Lower lobe of right lung (tissue), 2 donors: ENCODE results near the gene MN1. TPM values are rescaled to one million over a fixed set of nuclear protein-coding genes. Genes with fewer than 3 reads are reported as not detected.
A peak's percentile ranks its signal among the peaks of the same experiment; 100 is the strongest.

Experiments used
- ATAC-seq, 2 donors: fragments of 200-7000 bp; cut with Tn5 transposase; one replicate each; pipeline ENCODE4 v1.9.1; 2020 to 2022; ENCODE audit warnings: mild to moderate bottlenecking in 2 of 2, moderate library complexity in 2 of 2
- DNase-seq: peaks from one replicate; pipeline ENCODE4 v3.0.0-alpha.2; 2020
- H3K27ac ChIP-seq: fragments of 200-600 bp; one replicate; pipeline ENCODE4 v1.8.0; 2022
- H3K27me3 ChIP-seq: fragments of 200-600 bp; one replicate; pipeline ENCODE4 v1.8.0; 2022; ENCODE audit warnings: low read depth
- H3K36me3 ChIP-seq: fragments of 200-600 bp; one replicate; pipeline ENCODE4 v1.8.0; 2022; ENCODE audit warnings: mild to moderate bottlenecking
- H3K4me1 ChIP-seq: fragments of 200-600 bp; one replicate; pipeline ENCODE4 v1.8.0; 2022
- H3K4me3 ChIP-seq: fragments of 200-600 bp; one replicate; pipeline ENCODE4 v1.8.0; 2022; ENCODE audit warnings: mild to moderate bottlenecking
- H3K9me3 ChIP-seq: fragments of 200-600 bp; one replicate; pipeline ENCODE4 v1.8.0; 2022
- CTCF ChIP-seq: fragments of 200-600 bp; IDR thresholded peaks from one replicate; pipeline ENCODE4 v1.8.0; 2022; ENCODE audit warnings: antibody characterized with exemption, mild to moderate bottlenecking
- intact Hi-C: fragments of 100-400 bp; cut with DNase I; formaldehyde crosslinking; loops from one replicate; pipeline ENCODE4 v1.11.0; 2022
- total RNA-seq: library from RNA; stranded (reverse); fragmentation: NEBNext Ultra II Directional; extraction: Animal tissue kit (Norgen Biotek cat#: 25700); gene quantifications from one replicate; pipeline ENCODE4 v1.2.1, GENCODE V29; 2021
- donor health status: DM: no; HTN: yes; CAD: no; lungs with severe emphysema.

MN1 gene
- total RNA-seq, 1 donor from 2014 or later, result 6.5 TPM

GRCh38 chr22:27749597-27750225 is 51.8 kb downstream of the MN1 start:
- no peak overlapping the region for H3K27ac ChIP-seq
- no peak overlapping the region for H3K4me3 ChIP-seq
- ATAC-seq, result no peak
- intact Hi-C loops, result no loop called here
- no peaks in the 10 kb centered on the region for H3K9me3 ChIP-seq
- no peaks in the 10 kb centered on the region for H3K36me3 ChIP-seq
- no peak for TF ChIP-seq CTCF
- DNase-seq, result peak; percentile 24
- peaks cover 9% of the 10 kb centered on the region for H3K4me1 ChIP-seq
- peaks cover 9% of the 10 kb centered on the region for H3K27me3 ChIP-seq

GRCh38 chr22:27748751-27749191 is 52.8 kb downstream of the MN1 start:
- DNase-seq, result no peak
- H3K9me3 ChIP-seq, result no peaks in the 10 kb centered on the region
- no peaks in the 10 kb centered on the region for H3K36me3 ChIP-seq
- intact Hi-C loops, result no loop called here
- no peak overlapping the region for H3K4me3 ChIP-seq
- H3K27ac ChIP-seq, result peak overlapping the region; percentile 5
- peaks cover 9% of the 10 kb centered on the region for H3K4me1 ChIP-seq
- peaks cover 9% of the 10 kb centered on the region for H3K27me3 ChIP-seq
- TF ChIP-seq CTCF, result no peak
- ATAC-seq, result peak; percentile 44 to 48

GRCh38 chr22:27748349-27748748 is 53.2 kb downstream of the MN1 start:
- Histone ChIP-seq H3K4me3 (no peak overlapping the region), H3K27me3 (peaks cover 9% of the 10 kb centered on the region), H3K9me3 (no peaks in the 10 kb centered on the region), H3K4me1 (peaks cover 9% of the 10 kb centered on the region), H3K36me3 (no peaks in the 10 kb centered on the region), H3K27ac (no peak overlapping the region)
- intact Hi-C loops, result no loop called here
- TF ChIP-seq CTCF, result no peak
- ATAC-seq (no peak), DNase-seq (no peak)

GRCh38 chr22:27747396-27748221 is 53.9 kb downstream of the MN1 start:
- intact Hi-C loops, result no loop called here
- TF ChIP-seq CTCF, result no peak
- Histone ChIP-seq H3K9me3 (no peaks in the 10 kb centered on the region), H3K4me3 (no peak overlapping the region), H3K36me3 (no peaks in the 10 kb centered on the region), H3K27me3 (peaks cover 9% of the 10 kb centered on the region), H3K4me1 (peaks cover 9% of the 10 kb centered on the region), H3K27ac (no peak overlapping the region)
- ATAC-seq (no peak), DNase-seq (no peak)

GRCh38 chr22:27746918-27747317 is 54.6 kb downstream of the MN1 start:
- Histone ChIP-seq H3K9me3 (no peaks in the 10 kb centered on the region), H3K4me3 (no peak overlapping the region), H3K27me3 (peaks cover 9% of the 10 kb centered on the region), H3K4me1 (peaks cover 9% of the 10 kb centered on the region), H3K27ac (no peak overlapping the region), H3K36me3 (no peaks in the 10 kb centered on the region)
- intact Hi-C loops, result no loop called here
- TF ChIP-seq CTCF, result no peak
- no peak for ATAC-seq
- DNase-seq, result no peak
